ENCODE measurements around the gene ESPL1.

ESPL1 gene

GRCh38 chr12:53308276-53308675 is 40.2 kb downstream of the ESPL1 start:
- peaks cover 61% of the 10 kb centered on the region for H3K36me3 Mint-ChIP-seq (ENCODE audit: low read depth)
- no peak for TF ChIP-seq CTCF (IDR thresholded peaks at IDR 0.05; ENCODE audit: unreplicated experiment in 3 of 3)
- no peaks in the 10 kb centered on the region for H3K9me3 Mint-ChIP-seq
- no peak overlapping the region for H3K27ac Mint-ChIP-seq
- no peak overlapping the region for H3K4me3 Mint-ChIP-seq
- H3K27me3 Mint-ChIP-seq (ENCODE audit: low read depth), result no peaks in the 10 kb centered on the region
- no peaks in the 10 kb centered on the region for H3K4me1 Mint-ChIP-seq

- no peak overlapping the region for H3K4me3 Mint-ChIP-seq
- H3K4me1 Mint-ChIP-seq, result peaks cover 5% of the 10 kb centered on the region
- no peak overlapping the region for H3K27ac Mint-ChIP-seq
- peaks cover 58% of the 10 kb centered on the region for H3K36me3 Mint-ChIP-seq (ENCODE audit: low read depth)
- no peaks in the 10 kb centered on the region for H3K27me3 Mint-ChIP-seq (ENCODE audit: low read depth)
- TF ChIP-seq CTCF (IDR thresholded peaks at IDR 0.05; ENCODE audit: unreplicated experiment in 3 of 3), result no peak
- no peaks in the 10 kb centered on the region for H3K9me3 Mint-ChIP-seq
Measured at GRCh38 chr12:53313996-53314395, 45.9 kb downstream of the ESPL1 start.

GRCh38 chr12:53320352-53321195 is 52.5 kb downstream of the ESPL1 start:
- no peak for TF ChIP-seq CTCF (IDR thresholded peaks at IDR 0.05; ENCODE audit: unreplicated experiment in 3 of 3)
- H3K27me3 Mint-ChIP-seq (ENCODE audit: low read depth), result no peaks in the 10 kb centered on the region
- no peaks in the 10 kb centered on the region for H3K9me3 Mint-ChIP-seq
- H3K27ac Mint-ChIP-seq, result peak overlapping the region; percentile 92 to 98 (median 94)
- H3K4me1 Mint-ChIP-seq, result peaks cover 38% of the 10 kb centered on the region
- H3K36me3 Mint-ChIP-seq (ENCODE audit: low read depth), result peaks cover 26% of the 10 kb centered on the region
- peak overlapping the region; percentile 90 to 95 (median 90) for H3K4me3 Mint-ChIP-seq

GRCh38 chr12:53324113-53324778 is 56.1 kb downstream of the ESPL1 start:
- H3K9me3 Mint-ChIP-seq, result no peaks in the 10 kb centered on the region
- no peak for TF ChIP-seq CTCF (IDR thresholded peaks at IDR 0.05; ENCODE audit: unreplicated experiment in 3 of 3)
- peaks cover 39% of the 10 kb centered on the region for H3K4me1 Mint-ChIP-seq
- H3K4me3 Mint-ChIP-seq, result peak overlapping the region; percentile 75 to 79 (median 78)
- H3K27ac Mint-ChIP-seq, result peak overlapping the region; percentile 93 to 97 (median 95)
- peaks cover 8% of the 10 kb centered on the region for H3K36me3 Mint-ChIP-seq (ENCODE audit: low read depth)
- no peaks in the 10 kb centered on the region for H3K27me3 Mint-ChIP-seq (ENCODE audit: low read depth)

- H3K4me3 Mint-ChIP-seq, result peak overlapping the region; percentile 75 to 80 (median 78)
- H3K9me3 Mint-ChIP-seq, result no peaks in the 10 kb centered on the region
- H3K36me3 Mint-ChIP-seq (ENCODE audit: low read depth), result peaks cover 8% of the 10 kb centered on the region
- peaks cover 37% of the 10 kb centered on the region for H3K4me1 Mint-ChIP-seq
- peak overlapping the region; percentile 93 to 97 (median 95) for H3K27ac Mint-ChIP-seq
- peak; percentile 77 to 88 (median 81) for TF ChIP-seq CTCF (IDR thresholded peaks at IDR 0.05; ENCODE audit: unreplicated experiment in 3 of 3)
- H3K27me3 Mint-ChIP-seq (ENCODE audit: low read depth), result no peaks in the 10 kb centered on the region
Measured at GRCh38 chr12:53324779-53325510, 56.8 kb downstream of the ESPL1 start.
